ENCODE measurements around the gene ZNF556.
"Not testable (repeated sequence)": the region's sequence is repeated elsewhere in the genome, so short reads cannot be mapped to it uniquely, and the experiment has no call there.

The ZNF556 gene

GRCh38 chr19:2902590-2903218, 35.6 kb downstream of the ZNF556 start:
- H3K4me1 ChIP-seq (ENCODE audit: control insufficient read depth, low read depth, low read length) = no peaks in the 10 kb centered on the region
- no peak overlapping the region for H3K18ac ChIP-seq (ENCODE audit: low read length)
- peaks cover 5% of the 10 kb centered on the region for H3K79me2 ChIP-seq (ENCODE audit: control insufficient read depth, insufficient read depth, low read length)
- H3K56ac ChIP-seq (ENCODE audit: low read length) = no peak overlapping the region
- H3K4ac ChIP-seq (ENCODE audit: low read depth, low read length) = no peak overlapping the region
- H2BK15ac ChIP-seq (replicated peaks; ENCODE audit: low read depth) = no peak overlapping the region
- no peak overlapping the region for H3K4me2 ChIP-seq (ENCODE audit: low read length)
- no peak overlapping the region for H4K5ac ChIP-seq (ENCODE audit: low read length)
- no peak overlapping the region for H3K4me3 ChIP-seq (ENCODE audit: low read length)
- no peak overlapping the region for H3K27ac ChIP-seq (ENCODE audit: low read depth, low read length)
- no peaks in the 10 kb centered on the region for H3K27me3 ChIP-seq (ENCODE audit: insufficient read depth, low read length, poor library complexity)
- DNase-seq = no peak
- H3K9ac ChIP-seq (ENCODE audit: low read length) = no peak overlapping the region
- H2AK5ac ChIP-seq (ENCODE audit: low read length) = no peak overlapping the region
- H3K79me1 ChIP-seq (ENCODE audit: low read length) = peaks cover 11% of the 10 kb centered on the region
- H2BK120ac ChIP-seq (ENCODE audit: low read depth, low read length) = no peak overlapping the region
- H2BK5ac ChIP-seq (ENCODE audit: low read length) = no peak overlapping the region
- H3K36me3 ChIP-seq (ENCODE audit: control insufficient read depth, insufficient read depth, low read length) = no peaks in the 10 kb centered on the region
- no peak overlapping the region for H4K8ac ChIP-seq (ENCODE audit: low read depth, low read length)
- no peak overlapping the region for H3K23ac ChIP-seq (ENCODE audit: low read length)
- no CpG with 5 or more reads among the region's 13 CpGs for WGBS (ENCODE audit: extremely low coverage, insufficient coverage, low lambda C conversion rate)

DNA sequence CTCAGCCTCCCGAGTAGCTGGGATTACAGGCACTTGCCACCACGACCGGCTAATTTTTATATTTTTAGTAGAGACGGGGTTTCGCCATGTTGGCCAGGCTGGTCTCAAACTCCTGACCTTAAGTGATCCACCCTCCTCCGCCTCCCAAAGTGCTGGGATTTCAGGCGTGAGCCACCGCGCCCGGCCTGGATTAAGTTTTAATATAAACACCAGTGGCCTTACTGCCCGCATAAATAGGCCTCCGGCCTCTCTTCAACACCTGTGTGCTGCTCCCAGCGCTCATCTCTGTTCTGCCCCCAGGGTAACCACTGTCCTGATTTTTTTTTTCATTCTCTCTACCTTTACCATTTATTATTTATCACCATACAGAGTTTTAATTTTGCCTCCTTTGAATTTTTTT, 36.2 kb downstream of the ZNF556 start:
- DNase-seq; H3K79me2 ChIP-seq (ENCODE audit: control insufficient read depth, insufficient read depth, low read length); H3K9ac ChIP-seq (ENCODE audit: low read length); H3K18ac ChIP-seq (ENCODE audit: low read length); H3K4me3 ChIP-seq (ENCODE audit: low read length); H3K27ac ChIP-seq (ENCODE audit: low read depth, low read length); H2BK120ac ChIP-seq (ENCODE audit: low read depth, low read length); H2BK15ac ChIP-seq (replicated peaks; ENCODE audit: low read depth); H2AK5ac ChIP-seq (ENCODE audit: low read length); H2BK5ac ChIP-seq (ENCODE audit: low read length); H3K4me2 ChIP-seq (ENCODE audit: low read length); H3K27me3 ChIP-seq (ENCODE audit: insufficient read depth, low read length, poor library complexity); H4K8ac ChIP-seq (ENCODE audit: low read depth, low read length); H3K4ac ChIP-seq (ENCODE audit: low read depth, low read length); H3K23ac ChIP-seq (ENCODE audit: low read length); H3K56ac ChIP-seq (ENCODE audit: low read length); H3K36me3 ChIP-seq (ENCODE audit: control insufficient read depth, insufficient read depth, low read length); H3K4me1 ChIP-seq (ENCODE audit: control insufficient read depth, low read depth, low read length); H4K5ac ChIP-seq (ENCODE audit: low read length): not testable (repeated sequence)
- H3K79me1 ChIP-seq (ENCODE audit: low read length) = peaks cover 11% of the 10 kb centered on the region
- WGBS (ENCODE audit: extremely low coverage, insufficient coverage, low lambda C conversion rate) = no CpG with 5 or more reads among the region's 13 CpGs

DNA sequence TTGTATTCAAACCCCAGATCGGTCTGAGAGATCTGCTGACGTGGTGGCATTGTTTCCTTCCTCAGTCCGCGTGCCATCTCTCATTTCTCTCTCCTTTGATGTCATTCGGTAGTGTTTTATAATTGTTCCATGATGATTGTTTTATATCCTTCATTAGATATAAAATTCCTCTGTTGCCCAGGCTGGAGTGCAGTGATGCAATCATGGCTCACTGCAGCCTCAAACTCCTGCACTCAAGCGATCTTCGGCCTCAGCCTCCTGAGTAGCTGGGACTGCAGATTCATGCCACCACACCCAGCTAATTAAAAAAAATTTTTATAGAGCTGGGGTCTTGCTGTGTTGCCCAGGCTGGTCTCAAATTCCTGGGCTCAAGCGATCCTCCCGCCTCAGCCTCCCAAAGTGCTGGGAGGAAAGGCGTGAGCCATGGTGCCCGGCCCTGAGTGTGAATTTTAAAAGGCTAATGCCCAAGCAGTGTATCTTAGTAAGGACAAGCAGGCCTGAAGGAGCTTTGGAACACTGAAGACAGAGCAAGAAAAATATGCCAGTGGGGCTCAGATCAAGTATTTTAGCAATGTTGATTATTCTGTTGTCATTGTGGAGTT, 38.9 kb downstream of the ZNF556 start:
- H3K36me3 ChIP-seq (ENCODE audit: control insufficient read depth, insufficient read depth, low read length) = no peaks in the 10 kb centered on the region
- no peak overlapping the region for H3K56ac ChIP-seq (ENCODE audit: low read length)
- no peaks in the 10 kb centered on the region for H3K4me1 ChIP-seq (ENCODE audit: control insufficient read depth, low read depth, low read length)
- H2BK5ac ChIP-seq (ENCODE audit: low read length) = no peak overlapping the region
- H3K4me3 ChIP-seq (ENCODE audit: low read length) = no peak overlapping the region
- H3K79me1 ChIP-seq (ENCODE audit: low read length) = peaks cover 11% of the 10 kb centered on the region
- no peak overlapping the region for H3K18ac ChIP-seq (ENCODE audit: low read length)
- H2BK15ac ChIP-seq (replicated peaks; ENCODE audit: low read depth) = no peak overlapping the region
- H2BK120ac ChIP-seq (ENCODE audit: low read depth, low read length) = no peak overlapping the region
- no peak overlapping the region for H3K9ac ChIP-seq (ENCODE audit: low read length)
- H4K5ac ChIP-seq (ENCODE audit: low read length) = no peak overlapping the region
- no peak overlapping the region for H3K23ac ChIP-seq (ENCODE audit: low read length)
- no peaks in the 10 kb centered on the region for H3K27me3 ChIP-seq (ENCODE audit: insufficient read depth, low read length, poor library complexity)
- H3K79me2 ChIP-seq (ENCODE audit: control insufficient read depth, insufficient read depth, low read length) = peaks cover 5% of the 10 kb centered on the region
- H4K8ac ChIP-seq (ENCODE audit: low read depth, low read length) = no peak overlapping the region
- H3K4me2 ChIP-seq (ENCODE audit: low read length) = no peak overlapping the region
- no peak for DNase-seq
- no CpG with 5 or more reads among the region's 11 CpGs for WGBS (ENCODE audit: extremely low coverage, insufficient coverage, low lambda C conversion rate)
- H2AK5ac ChIP-seq (ENCODE audit: low read length) = no peak overlapping the region
- no peak overlapping the region for H3K27ac ChIP-seq (ENCODE audit: low read depth, low read length)
- no peak overlapping the region for H3K4ac ChIP-seq (ENCODE audit: low read depth, low read length)

DNA sequence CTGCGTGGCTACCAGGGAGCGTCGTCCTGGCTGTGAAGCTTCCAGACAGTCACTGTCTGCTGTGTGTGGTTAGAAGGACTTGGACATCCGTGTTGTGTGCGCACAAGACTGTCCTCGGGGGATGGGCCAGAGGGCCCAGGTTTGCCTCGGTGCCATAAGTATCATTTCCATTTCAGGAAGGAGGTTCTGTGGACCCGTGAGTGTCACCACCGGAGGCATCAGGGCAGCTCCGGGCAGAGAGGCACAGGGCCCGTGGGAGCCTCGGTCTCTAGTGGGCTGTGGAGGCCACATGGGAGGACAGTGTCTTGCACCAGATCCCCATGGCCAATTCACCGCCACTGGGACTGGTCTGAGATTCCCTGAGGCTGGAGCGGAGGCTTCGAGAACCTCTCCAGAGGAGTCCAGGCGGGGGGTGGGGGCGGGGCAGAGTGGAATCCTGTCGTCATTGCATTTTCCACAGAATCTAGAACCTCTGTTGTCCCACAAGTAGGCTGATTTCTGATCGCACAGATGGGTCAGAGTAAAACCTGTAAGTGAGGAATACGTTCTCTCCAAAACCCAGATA, 39.6 kb downstream of the ZNF556 start:
- WGBS (ENCODE audit: extremely low coverage, insufficient coverage, low lambda C conversion rate) = no CpG with 5 or more reads among the region's 20 CpGs
- no peak overlapping the region for H3K27ac ChIP-seq (ENCODE audit: low read depth, low read length)
- no peak overlapping the region for H2AK5ac ChIP-seq (ENCODE audit: low read length)
- H3K79me1 ChIP-seq (ENCODE audit: low read length) = peaks cover 11% of the 10 kb centered on the region
- H2BK120ac ChIP-seq (ENCODE audit: low read depth, low read length) = no peak overlapping the region
- H3K23ac ChIP-seq (ENCODE audit: low read length) = no peak overlapping the region
- no peak overlapping the region for H2BK15ac ChIP-seq (replicated peaks; ENCODE audit: low read depth)
- no peak overlapping the region for H3K4me2 ChIP-seq (ENCODE audit: low read length)
- no peak overlapping the region for H3K56ac ChIP-seq (ENCODE audit: low read length)
- H3K18ac ChIP-seq (ENCODE audit: low read length) = no peak overlapping the region
- no peaks in the 10 kb centered on the region for H3K4me1 ChIP-seq (ENCODE audit: control insufficient read depth, low read depth, low read length)
- H2BK5ac ChIP-seq (ENCODE audit: low read length) = no peak overlapping the region
- no peaks in the 10 kb centered on the region for H3K36me3 ChIP-seq (ENCODE audit: control insufficient read depth, insufficient read depth, low read length)
- no peak overlapping the region for H4K8ac ChIP-seq (ENCODE audit: low read depth, low read length)
- no peaks in the 10 kb centered on the region for H3K27me3 ChIP-seq (ENCODE audit: insufficient read depth, low read length, poor library complexity)
- no peak overlapping the region for H3K9ac ChIP-seq (ENCODE audit: low read length)
- peaks cover 5% of the 10 kb centered on the region for H3K79me2 ChIP-seq (ENCODE audit: control insufficient read depth, insufficient read depth, low read length)
- H3K4me3 ChIP-seq (ENCODE audit: low read length) = no peak overlapping the region
- no peak overlapping the region for H4K5ac ChIP-seq (ENCODE audit: low read length)
- no peak for DNase-seq
- no peak overlapping the region for H3K4ac ChIP-seq (ENCODE audit: low read depth, low read length)

- Histone ChIP-seq H2BK15ac (replicated peaks; ENCODE audit: low read depth) (no peak overlapping the region), H2AK5ac (ENCODE audit: low read length) (no peak overlapping the region)
- WGBS (ENCODE audit: extremely low coverage, insufficient coverage, low lambda C conversion rate) = no CpG with 5 or more reads among the region's 5 CpGs
Measured at GRCh38 chr19:2912306-2912705, 45.2 kb downstream of the ZNF556 start.

More at GRCh38 chr19:2912306-2912705, 45.2 kb downstream of the ZNF556 start:
- Histone ChIP-seq H3K36me3 (ENCODE audit: control insufficient read depth, insufficient read depth, low read length) (peaks cover 5% of the 10 kb centered on the region), H3K23ac (ENCODE audit: low read length) (no peak overlapping the region), H3K4me1 (ENCODE audit: control insufficient read depth, low read depth, low read length) (no peaks in the 10 kb centered on the region), H2BK120ac (ENCODE audit: low read depth, low read length) (no peak overlapping the region), H3K18ac (ENCODE audit: low read length) (no peak overlapping the region), H3K9ac (ENCODE audit: low read length) (no peak overlapping the region), H3K79me2 (ENCODE audit: control insufficient read depth, insufficient read depth, low read length) (no peaks in the 10 kb centered on the region), H3K79me1 (ENCODE audit: low read length) (peaks cover 2% of the 10 kb centered on the region), H3K27ac (ENCODE audit: low read depth, low read length) (no peak overlapping the region), H4K5ac (ENCODE audit: low read length) (no peak overlapping the region), H2BK5ac (ENCODE audit: low read length) (no peak overlapping the region), H3K56ac (ENCODE audit: low read length) (no peak overlapping the region), H3K4ac (ENCODE audit: low read depth, low read length) (no peak overlapping the region), H3K4me3 (ENCODE audit: low read length) (no peak overlapping the region), H3K27me3 (ENCODE audit: insufficient read depth, low read length, poor library complexity) (no peaks in the 10 kb centered on the region), H4K8ac (ENCODE audit: low read depth, low read length) (no peak overlapping the region), H3K4me2 (ENCODE audit: low read length) (no peak overlapping the region)
- DNase-seq = no peak

Data from mesendoderm (in vitro differentiated cells).